ENCODE measurements around the gene POLR3B. TPM values are rescaled to one million over a fixed set of nuclear protein-coding genes. Genes with fewer than 3 reads are reported as not detected.
A peak's percentile ranks its signal among the peaks of the same experiment; 100 is the strongest.

Gene POLR3B
- total and polyA plus RNA-seq, 2 experiments from 2014 or later, result 8.3 to 13.7 TPM

GRCh38 chr12:106333756-106334155 lies 23.8 kb upstream of the POLR3B start:
- DNase-seq, result no peak
- Histone ChIP-seq H3K79me2 (ENCODE audit: insufficient read depth) (no peaks in the 10 kb centered on the region), H3K9ac (no peak overlapping the region), H4K20me1 (ENCODE audit: insufficient read depth) (no peaks in the 10 kb centered on the region), H3F3A (ENCODE audit: insufficient read depth) (peaks cover 19% of the 10 kb centered on the region), H3K36me3 (ENCODE audit: low read depth) (peaks cover 9% of the 10 kb centered on the region; the same call in 1 of the 2 replicates), H3K27ac (no peak overlapping the region), H3K27me3 (replicated peaks; ENCODE audit: insufficient read depth) (no peaks in the 10 kb centered on the region), H3K9me2 (ENCODE audit: insufficient read depth) (no peaks in the 10 kb centered on the region), H3K4me3 (no peak overlapping the region), H3K4me2 (ENCODE audit: unreplicated experiment) (no peak overlapping the region), H3K9me3 (ENCODE audit: low read depth) (no peaks in the 10 kb centered on the region), H3K4me1 (ENCODE audit: insufficient read depth) (peaks cover 17% of the 10 kb centered on the region), H2AFZ (no peak overlapping the region)
- in situ Hi-C loops (cut with MboI), result no loop called here
- TF ChIP-seq EZH2phosphoT487 (IDR thresholded peaks at IDR 0.05; ENCODE audit: insufficient read depth, low read depth), result no peak
- no peak for TF ChIP-seq EZH2 (IDR thresholded peaks at IDR 0.05; ENCODE audit: insufficient read depth, poor library complexity, severe bottlenecking)
- WGBS, 2 experiments (ENCODE audit: low coverage in 1 of 2, low lambda C conversion rate in 2 of 2, missing lambda C conversion rate in 2 of 2), result 49 to 51% methylated on average over 2 of the region's 2 CpGs

- Histone ChIP-seq H3K4me2 (ENCODE audit: unreplicated experiment) (peak overlapping the region; percentile 38), H4K20me1 (ENCODE audit: insufficient read depth) (no peaks in the 10 kb centered on the region), H2AFZ (peak overlapping the region; percentile 15; the same call in 1 of the 2 replicates), H3K79me2 (ENCODE audit: insufficient read depth) (no peaks in the 10 kb centered on the region), H3K4me3 (no peak overlapping the region), H3K4me1 (ENCODE audit: insufficient read depth) (peaks cover 41% of the 10 kb centered on the region), H3K27ac (peak overlapping the region; percentile 95), H3K36me3 (ENCODE audit: low read depth) (no peaks in the 10 kb centered on the region), H3K9me2 (ENCODE audit: insufficient read depth) (no peaks in the 10 kb centered on the region), H3K27me3 (replicated peaks; ENCODE audit: insufficient read depth) (no peaks in the 10 kb centered on the region), H3K9me3 (ENCODE audit: low read depth) (no peaks in the 10 kb centered on the region), H3K9ac (peak overlapping the region; percentile 16; the same call in 1 of the 2 replicates), H3F3A (ENCODE audit: insufficient read depth) (peaks cover 42% of the 10 kb centered on the region)
- TF ChIP-seq EZH2phosphoT487 (IDR thresholded peaks at IDR 0.05; ENCODE audit: insufficient read depth, low read depth), result no peak
- TF ChIP-seq EZH2 (IDR thresholded peaks at IDR 0.05; ENCODE audit: insufficient read depth, poor library complexity, severe bottlenecking), result no peak
- 36 to 37% methylated on average over 2 of the region's 2 CpGs for WGBS, 2 experiments (ENCODE audit: low coverage in 1 of 2, low lambda C conversion rate in 2 of 2, missing lambda C conversion rate in 2 of 2)
- peak; percentile 59 for DNase-seq
- in situ Hi-C loops (cut with MboI), result no loop called here
These were observed 16.3 kb upstream of the POLR3B start for GRCh38 chr12:106341086-106341877.

GRCh38 chr12:106342397-106343213 lies 14.9 kb upstream of the POLR3B start:
- TF ChIP-seq EZH2 (IDR thresholded peaks at IDR 0.05; ENCODE audit: insufficient read depth, poor library complexity, severe bottlenecking), result no peak
- no peak for TF ChIP-seq EZH2phosphoT487 (IDR thresholded peaks at IDR 0.05; ENCODE audit: insufficient read depth, low read depth)
- Histone ChIP-seq H3K36me3 (ENCODE audit: low read depth) (no peaks in the 10 kb centered on the region; the same call in 1 of the 2 replicates), H3K4me3 (peak overlapping the region; percentile 61), H4K20me1 (ENCODE audit: insufficient read depth) (no peaks in the 10 kb centered on the region), H3K9ac (peak overlapping the region; percentile 79), H3K4me1 (ENCODE audit: insufficient read depth) (peaks cover 34% of the 10 kb centered on the region), H3K4me2 (ENCODE audit: unreplicated experiment) (peak overlapping the region; percentile 85), H3F3A (ENCODE audit: insufficient read depth) (peaks cover 35% of the 10 kb centered on the region), H3K79me2 (ENCODE audit: insufficient read depth) (no peaks in the 10 kb centered on the region), H3K27me3 (replicated peaks; ENCODE audit: insufficient read depth) (no peaks in the 10 kb centered on the region), H3K9me2 (ENCODE audit: insufficient read depth) (no peaks in the 10 kb centered on the region), H2AFZ (peak overlapping the region; percentile 70), H3K9me3 (ENCODE audit: low read depth) (no peaks in the 10 kb centered on the region), H3K27ac (peak overlapping the region; percentile 95)
- in situ Hi-C loops (cut with MboI), result no loop called here
- 5 to 8% methylated on average over 9 of the region's 9 CpGs for WGBS, 2 experiments (ENCODE audit: low coverage in 1 of 2, low lambda C conversion rate in 2 of 2, missing lambda C conversion rate in 2 of 2)
- DNase-seq, result peak; percentile 96

- peak overlapping the region; percentile 85 for H3K4me2 ChIP-seq (ENCODE audit: unreplicated experiment)
- H3K27ac ChIP-seq, result peak overlapping the region; percentile 95
- DNase-seq, result no peak
- no peaks in the 10 kb centered on the region for H3K9me3 ChIP-seq (ENCODE audit: low read depth)
- no peaks in the 10 kb centered on the region for H3K79me2 ChIP-seq (ENCODE audit: insufficient read depth)
- H3K4me3 ChIP-seq, result peak overlapping the region; percentile 61
- no peaks in the 10 kb centered on the region for H3K27me3 ChIP-seq (replicated peaks; ENCODE audit: insufficient read depth)
- peaks cover 35% of the 10 kb centered on the region for H3F3A ChIP-seq (ENCODE audit: insufficient read depth)
- H3K4me1 ChIP-seq (ENCODE audit: insufficient read depth), result peaks cover 34% of the 10 kb centered on the region
- H2AFZ ChIP-seq, result peak overlapping the region; percentile 70
- peak overlapping the region; percentile 79 for H3K9ac ChIP-seq
- WGBS, 2 experiments (ENCODE audit: low coverage in 1 of 2, low lambda C conversion rate in 2 of 2, missing lambda C conversion rate in 2 of 2), result 48 to 50% methylated on average over 2 of the region's 2 CpGs
- H3K36me3 ChIP-seq (ENCODE audit: low read depth), result no peaks in the 10 kb centered on the region; the same call in 1 of the 2 replicates
- no peaks in the 10 kb centered on the region for H4K20me1 ChIP-seq (ENCODE audit: insufficient read depth)
- in situ Hi-C loops (cut with MboI), result no loop called here
- no peaks in the 10 kb centered on the region for H3K9me2 ChIP-seq (ENCODE audit: insufficient read depth)
- no peak for TF ChIP-seq EZH2 (IDR thresholded peaks at IDR 0.05; ENCODE audit: insufficient read depth, poor library complexity, severe bottlenecking)
These were observed 14.4 kb upstream of the POLR3B start for GRCh38 chr12:106343214-106343528.
